Activated CD4-positive, alpha-beta T cell treated with anti-CD3 and anti-CD28 coated beads, Interleukin-2, amount 10 ng/mL, durations not matched to agents 24 days and 14 days (primary cell): ENCODE results near the gene FARS2. TPM values are rescaled to one million over a fixed set of nuclear protein-coding genes. Genes with fewer than 3 reads are reported as not detected.

ENCODE experiments used
- DNase-seq: peaks from one replicate; pipeline ENCODE4 v3.0.0; 2022
- H3K27ac Mint-ChIP-seq: one replicate; pipeline ENCODE4 v1.8.0; 2022; ENCODE audit warnings: mild to moderate bottlenecking, mixed read lengths
- H3K27me3 Mint-ChIP-seq: one replicate; pipeline ENCODE4 v1.8.0; 2022; ENCODE audit warnings: mixed read lengths
- H3K36me3 Mint-ChIP-seq: one replicate; pipeline ENCODE4 v1.8.0; 2022; ENCODE audit warnings: low read depth, mild to moderate bottlenecking, mixed read lengths
- H3K4me1 Mint-ChIP-seq: one replicate; pipeline ENCODE4 v1.8.0; 2021; ENCODE audit warnings: mixed read lengths
- H3K4me3 Mint-ChIP-seq: one replicate; pipeline ENCODE4 v1.8.0; 2022; ENCODE audit warnings: mild to moderate bottlenecking, moderate library complexity, mixed read lengths
- H3K9me3 Mint-ChIP-seq: one replicate; pipeline ENCODE4 v1.8.0; 2021; ENCODE audit warnings: mixed read lengths
- intact Hi-C: fragments of 100-400 bp; cut with micrococcal nuclease; formaldehyde crosslinking; loops from one replicate; pipeline ENCODE4 v1.15.1; 2023
- total RNA-seq: library from RNA; stranded (reverse); gene quantifications from 2 replicates; pipeline ENCODE4 v1.2.3, GENCODE V29; 2022

Gene FARS2
- total RNA-seq, 1 donor from 2014 or later = 24.7 TPM

DNA sequence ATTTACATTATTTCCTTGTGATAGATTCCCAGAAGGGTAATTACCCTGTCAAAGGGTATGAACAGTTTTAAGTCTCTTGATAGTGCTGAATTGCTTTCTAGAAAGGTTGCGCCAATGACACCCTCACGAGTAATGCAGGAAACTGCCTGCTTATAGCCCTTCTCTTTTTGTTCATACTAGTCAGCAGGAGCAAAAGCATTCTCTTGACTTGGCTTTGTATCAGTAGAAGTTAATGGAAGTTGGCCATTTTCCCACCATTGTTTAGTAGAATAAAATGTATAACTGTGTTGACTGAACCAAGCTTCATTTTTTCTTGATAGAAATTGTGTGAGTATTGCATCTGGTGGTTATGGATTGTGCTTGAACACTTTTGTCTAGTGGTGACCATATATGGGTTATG is 100.1 kb downstream of the FARS2 start:
- H3K27ac Mint-ChIP-seq = no peak overlapping the region
- H3K36me3 Mint-ChIP-seq = no peaks in the 10 kb centered on the region
- no peaks in the 10 kb centered on the region for H3K27me3 Mint-ChIP-seq
- DNase-seq = no peak
- intact Hi-C loops = no loop called here
- H3K4me3 Mint-ChIP-seq = no peak overlapping the region
- no peaks in the 10 kb centered on the region for H3K4me1 Mint-ChIP-seq
- H3K9me3 Mint-ChIP-seq = no peaks in the 10 kb centered on the region

- no peak overlapping the region for H3K4me3 Mint-ChIP-seq
- H3K9me3 Mint-ChIP-seq = no peaks in the 10 kb centered on the region
- H3K27ac Mint-ChIP-seq = no peak overlapping the region
- intact Hi-C loops = no loop called here
- H3K36me3 Mint-ChIP-seq = peaks cover 2% of the 10 kb centered on the region
- no peaks in the 10 kb centered on the region for H3K4me1 Mint-ChIP-seq
- no peak for DNase-seq
- H3K27me3 Mint-ChIP-seq = no peaks in the 10 kb centered on the region
These were observed 104.3 kb downstream of the FARS2 start for GRCh38 chr6:5365436-5366195.

- no peaks in the 10 kb centered on the region for H3K27me3 Mint-ChIP-seq
- no peak for DNase-seq
- H3K27ac Mint-ChIP-seq = no peak overlapping the region
- no peak overlapping the region for H3K4me3 Mint-ChIP-seq
- no peaks in the 10 kb centered on the region for H3K4me1 Mint-ChIP-seq
- no peaks in the 10 kb centered on the region for H3K9me3 Mint-ChIP-seq
- intact Hi-C loops = no loop called here
- H3K36me3 Mint-ChIP-seq = peaks cover 3% of the 10 kb centered on the region
These were observed 105.6 kb downstream of the FARS2 start for GRCh38 chr6:5366941-5367340.

- H3K4me1 Mint-ChIP-seq = no peaks in the 10 kb centered on the region
- DNase-seq = no peak
- no peaks in the 10 kb centered on the region for H3K9me3 Mint-ChIP-seq
- intact Hi-C loops = no loop called here
- no peak overlapping the region for H3K27ac Mint-ChIP-seq
- no peaks in the 10 kb centered on the region for H3K27me3 Mint-ChIP-seq
- peaks cover 3% of the 10 kb centered on the region for H3K36me3 Mint-ChIP-seq
- H3K4me3 Mint-ChIP-seq = no peak overlapping the region
These were observed 106.2 kb downstream of the FARS2 start for GRCh38 chr6:5367510-5367909.

- DNase-seq = no peak
- Mint-ChIP-seq H3K27me3 (no peaks in the 10 kb centered on the region), H3K4me3 (no peak overlapping the region), H3K9me3 (no peaks in the 10 kb centered on the region), H3K36me3 (peaks cover 6% of the 10 kb centered on the region), H3K27ac (no peak overlapping the region), H3K4me1 (no peaks in the 10 kb centered on the region)
- intact Hi-C loops = no loop called here
These were observed 112.1 kb downstream of the FARS2 start for GRCh38 chr6:5373430-5373829.

- DNase-seq = no peak
- no peaks in the 10 kb centered on the region for H3K4me1 Mint-ChIP-seq
- H3K27me3 Mint-ChIP-seq = no peaks in the 10 kb centered on the region
- intact Hi-C loops = loop anchor here (5.0 kb wide), 2 partner anchors 116 to 166 kb away; partner anchors contain the start of genes FARS2 and LYRM4
- no peak overlapping the region for H3K4me3 Mint-ChIP-seq
- H3K36me3 Mint-ChIP-seq = peaks cover 2% of the 10 kb centered on the region
- H3K27ac Mint-ChIP-seq = no peak overlapping the region
- H3K9me3 Mint-ChIP-seq = no peaks in the 10 kb centered on the region
These were observed 117.0 kb downstream of the FARS2 start for GRCh38 chr6:5378331-5378730.

DNA sequence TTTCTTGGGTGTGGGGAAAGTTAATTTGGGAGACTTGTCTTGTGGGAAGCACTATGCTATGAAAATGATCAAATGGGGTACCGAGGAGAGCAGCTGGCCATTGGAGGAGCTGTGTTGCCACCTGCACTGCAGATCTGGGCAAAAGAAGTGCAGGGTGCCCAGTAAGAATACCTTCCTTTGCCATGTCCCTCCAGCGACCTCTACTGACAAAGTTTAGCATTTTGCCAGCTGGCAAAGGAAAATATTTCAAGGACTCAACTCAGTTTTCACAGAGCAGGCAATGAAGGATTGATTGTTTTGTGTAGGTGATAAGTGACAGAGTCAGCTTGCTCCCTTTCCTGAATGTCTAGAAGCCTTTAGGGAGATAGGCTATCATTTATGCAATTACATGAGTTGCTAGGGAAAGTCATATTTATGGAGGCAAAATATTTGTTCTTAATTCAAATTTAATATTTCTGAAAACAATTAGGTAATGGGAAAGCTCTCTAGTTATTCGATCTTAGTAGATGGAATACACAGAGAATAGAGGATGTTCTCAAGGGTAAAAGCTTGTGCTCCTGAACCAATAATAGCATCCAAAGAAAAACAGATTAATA is 118.4 kb downstream of the FARS2 start:
- Mint-ChIP-seq H3K9me3 (no peaks in the 10 kb centered on the region), H3K4me3 (no peak overlapping the region), H3K27me3 (no peaks in the 10 kb centered on the region), H3K4me1 (no peaks in the 10 kb centered on the region), H3K27ac (no peak overlapping the region), H3K36me3 (no peaks in the 10 kb centered on the region)
- DNase-seq = peak; percentile 79
- intact Hi-C loops = loop anchor here (1.0 to 5.0 kb wide), 3 partner anchors 117 to 236 kb away; partner anchors contain the start of genes FARS2 and LYRM4

GRCh38 chr6:5383856-5384255 is 122.5 kb downstream of the FARS2 start:
- Mint-ChIP-seq H3K27ac (no peak overlapping the region), H3K4me1 (no peaks in the 10 kb centered on the region), H3K36me3 (no peaks in the 10 kb centered on the region), H3K4me3 (no peak overlapping the region), H3K9me3 (no peaks in the 10 kb centered on the region), H3K27me3 (no peaks in the 10 kb centered on the region)
- no peak for DNase-seq
- intact Hi-C loops = no loop called here

DNA sequence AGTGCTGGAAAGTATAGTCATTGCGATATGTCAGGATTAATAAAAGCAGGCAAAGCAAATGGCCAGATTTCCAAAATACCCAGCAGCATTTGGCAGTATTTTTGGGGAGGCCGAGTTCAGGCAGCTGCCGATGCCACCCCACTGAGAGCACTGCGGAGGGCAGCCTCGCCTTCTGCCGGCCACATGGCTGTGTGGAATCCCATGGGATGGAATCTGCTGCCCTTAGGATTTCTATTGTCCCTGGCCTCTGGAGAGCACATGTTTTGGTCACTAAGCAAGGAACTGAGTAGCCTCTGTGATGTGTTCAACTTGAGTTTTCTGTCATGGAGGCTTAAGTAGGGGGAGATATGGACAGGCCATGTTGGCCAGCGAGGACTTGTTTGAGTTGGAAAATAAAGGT is 123.0 kb downstream of the FARS2 start:
- no peaks in the 10 kb centered on the region for H3K4me1 Mint-ChIP-seq
- H3K9me3 Mint-ChIP-seq = no peaks in the 10 kb centered on the region
- H3K36me3 Mint-ChIP-seq = no peaks in the 10 kb centered on the region
- no peak for DNase-seq
- H3K27me3 Mint-ChIP-seq = no peaks in the 10 kb centered on the region
- H3K4me3 Mint-ChIP-seq = no peak overlapping the region
- intact Hi-C loops = no loop called here
- H3K27ac Mint-ChIP-seq = no peak overlapping the region

DNA sequence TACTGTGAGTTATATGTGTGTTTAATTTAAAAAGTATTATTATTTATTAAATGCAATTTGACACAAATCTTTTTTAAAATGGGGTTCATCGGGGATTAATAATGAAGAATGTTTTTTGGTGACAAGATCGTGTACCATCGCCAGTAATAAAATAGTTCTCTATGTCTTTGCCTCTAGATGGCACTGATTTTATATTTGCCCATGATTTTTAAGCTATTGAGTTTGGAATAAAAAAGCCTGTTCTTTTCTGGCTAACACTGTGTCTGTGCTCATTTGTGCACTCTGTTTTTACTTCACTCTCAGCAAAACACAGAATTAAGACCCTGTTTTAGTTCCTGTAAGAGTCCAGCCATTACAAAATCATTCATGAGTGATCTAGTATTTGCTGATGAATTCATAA is 127.0 kb downstream of the FARS2 start:
- Mint-ChIP-seq H3K27ac (no peak overlapping the region), H3K27me3 (no peaks in the 10 kb centered on the region), H3K9me3 (no peaks in the 10 kb centered on the region), H3K4me3 (no peak overlapping the region), H3K4me1 (no peaks in the 10 kb centered on the region), H3K36me3 (no peaks in the 10 kb centered on the region)
- intact Hi-C loops = no loop called here
- no peak for DNase-seq

GRCh38 chr6:5389086-5389745 is 127.9 kb downstream of the FARS2 start:
- H3K27me3 Mint-ChIP-seq = no peaks in the 10 kb centered on the region
- H3K4me3 Mint-ChIP-seq = no peak overlapping the region
- H3K36me3 Mint-ChIP-seq = no peaks in the 10 kb centered on the region
- H3K9me3 Mint-ChIP-seq = no peaks in the 10 kb centered on the region
- DNase-seq = no peak
- no peaks in the 10 kb centered on the region for H3K4me1 Mint-ChIP-seq
- no peak overlapping the region for H3K27ac Mint-ChIP-seq
- intact Hi-C loops = no loop called here

DNA sequence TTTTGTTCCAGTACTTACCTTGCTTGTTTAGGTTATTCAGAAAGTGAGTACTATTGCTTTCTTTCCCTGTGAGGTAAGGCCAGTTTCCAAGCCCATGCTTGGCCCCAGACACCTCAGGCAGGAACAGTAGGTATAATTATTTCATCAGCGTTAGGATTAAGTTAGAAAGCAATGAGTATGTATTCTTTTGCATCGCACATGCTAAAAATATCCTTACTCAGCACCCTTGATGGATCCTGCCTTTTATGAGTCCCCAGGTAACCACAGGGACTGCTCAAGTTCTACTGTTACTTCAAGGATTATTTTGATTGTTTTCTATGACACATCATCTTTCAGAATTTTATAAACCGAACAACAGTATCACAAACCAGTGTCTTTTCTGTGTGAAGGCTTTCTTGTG is 128.9 kb downstream of the FARS2 start:
- Mint-ChIP-seq H3K4me1 (no peaks in the 10 kb centered on the region), H3K4me3 (no peak overlapping the region), H3K27me3 (no peaks in the 10 kb centered on the region), H3K27ac (no peak overlapping the region), H3K9me3 (no peaks in the 10 kb centered on the region), H3K36me3 (no peaks in the 10 kb centered on the region)
- intact Hi-C loops = no loop called here
- DNase-seq = no peak

DNA sequence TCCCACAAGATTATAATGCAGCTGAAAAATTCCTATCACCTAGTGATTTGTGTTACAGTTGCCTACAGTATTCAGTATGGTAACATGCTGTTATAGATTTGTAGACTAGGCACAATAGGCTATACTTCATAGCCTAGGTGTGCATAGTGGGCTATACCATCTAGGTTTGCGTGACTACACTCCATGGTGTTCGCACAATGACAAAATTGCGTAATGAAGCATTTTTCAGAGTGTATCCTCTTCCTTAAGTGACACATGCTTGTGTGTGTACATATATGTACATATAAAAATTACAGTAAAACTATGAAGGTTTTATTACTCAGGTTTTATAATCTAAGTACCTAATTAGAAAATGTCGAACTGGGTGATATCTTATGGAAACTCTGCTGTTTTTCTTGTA is 133.0 kb downstream of the FARS2 start:
- H3K27ac Mint-ChIP-seq = no peak overlapping the region
- no peaks in the 10 kb centered on the region for H3K9me3 Mint-ChIP-seq
- intact Hi-C loops = no loop called here
- no peaks in the 10 kb centered on the region for H3K4me1 Mint-ChIP-seq
- no peaks in the 10 kb centered on the region for H3K36me3 Mint-ChIP-seq
- H3K27me3 Mint-ChIP-seq = no peaks in the 10 kb centered on the region
- no peak for DNase-seq
- H3K4me3 Mint-ChIP-seq = no peak overlapping the region

GRCh38 chr6:5395719-5396118 is 134.4 kb downstream of the FARS2 start:
- H3K27me3 Mint-ChIP-seq = no peaks in the 10 kb centered on the region

More at GRCh38 chr6:5395719-5396118, 134.4 kb downstream of the FARS2 start:
- Mint-ChIP-seq H3K27ac (no peak overlapping the region), H3K4me3 (no peak overlapping the region), H3K9me3 (no peaks in the 10 kb centered on the region), H3K4me1 (peaks cover 6% of the 10 kb centered on the region), H3K36me3 (no peaks in the 10 kb centered on the region)
- intact Hi-C loops = no loop called here
- DNase-seq = no peak
